Hepatocyte (in vitro differentiated cells): Measurements from ENCODE around the gene TPH1.

ENCODE experiments used
- EZH2phosphoT487 ChIP-seq: fragments of 200-600 bp; sonication (generic); IDR thresholded peaks from one replicate; pipeline ENCODE4 v1.6.1; 2018; ENCODE audit warnings: antibody characterized with exemption, mild to moderate bottlenecking, low read depth, moderate library complexity; ENCODE audit not compliant: unreplicated experiment, severe bottlenecking
- TF ChIP-seq, protein P1 (sequence below): fragments of 200-600 bp; sonication (generic); IDR thresholded peaks from 2 replicates; pipeline ENCODE4 v1.5.1; 2016; ENCODE audit warnings: antibody characterized with exemption, mild to moderate bottlenecking; ENCODE audit not compliant: poor library complexity

DNA sequence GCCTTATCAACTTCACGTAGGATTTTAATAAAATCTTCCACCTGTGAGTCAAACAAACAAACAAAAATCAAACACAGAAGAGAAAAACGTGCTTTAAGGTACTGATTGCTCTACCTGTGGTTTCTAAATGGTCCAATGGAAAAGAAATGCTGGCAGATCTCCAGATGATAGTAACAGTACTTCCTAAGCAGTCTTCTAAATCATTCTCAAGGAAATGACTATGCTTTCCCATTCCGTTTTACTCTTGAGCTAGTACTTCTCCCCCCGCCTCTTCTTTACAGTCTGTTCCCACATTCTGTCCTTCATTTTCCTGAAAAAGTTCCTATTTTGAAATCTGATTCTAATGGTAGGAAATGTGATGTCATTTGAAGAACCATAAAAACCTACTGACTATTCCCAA is 34.4 kb upstream of the TPH1 start:
- TF ChIP-seq, protein P1, sequence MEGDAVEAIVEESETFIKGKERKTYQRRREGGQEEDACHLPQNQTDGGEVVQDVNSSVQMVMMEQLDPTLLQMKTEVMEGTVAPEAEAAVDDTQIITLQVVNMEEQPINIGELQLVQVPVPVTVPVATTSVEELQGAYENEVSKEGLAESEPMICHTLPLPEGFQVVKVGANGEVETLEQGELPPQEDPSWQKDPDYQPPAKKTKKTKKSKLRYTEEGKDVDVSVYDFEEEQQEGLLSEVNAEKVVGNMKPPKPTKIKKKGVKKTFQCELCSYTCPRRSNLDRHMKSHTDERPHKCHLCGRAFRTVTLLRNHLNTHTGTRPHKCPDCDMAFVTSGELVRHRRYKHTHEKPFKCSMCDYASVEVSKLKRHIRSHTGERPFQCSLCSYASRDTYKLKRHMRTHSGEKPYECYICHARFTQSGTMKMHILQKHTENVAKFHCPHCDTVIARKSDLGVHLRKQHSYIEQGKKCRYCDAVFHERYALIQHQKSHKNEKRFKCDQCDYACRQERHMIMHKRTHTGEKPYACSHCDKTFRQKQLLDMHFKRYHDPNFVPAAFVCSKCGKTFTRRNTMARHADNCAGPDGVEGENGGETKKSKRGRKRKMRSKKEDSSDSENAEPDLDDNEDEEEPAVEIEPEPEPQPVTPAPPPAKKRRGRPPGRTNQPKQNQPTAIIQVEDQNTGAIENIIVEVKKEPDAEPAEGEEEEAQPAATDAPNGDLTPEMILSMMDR = no peak
- no peak for TF ChIP-seq EZH2phosphoT487
